Omental fat pad (tissue), 4 donors: Measurements from ENCODE around the gene PRX. TPM values are rescaled to one million over a fixed set of nuclear protein-coding genes. Genes with fewer than 3 reads are reported as not detected.

Source experiments
- ATAC-seq: fragments of 150-250 bp; one replicate; pipeline ENCODE4 v1.9.1; 2016; ENCODE audit warnings: mild to moderate bottlenecking, moderate library complexity; ENCODE audit not compliant: low FRiP score
- DNase-seq: peaks from one replicate; pipeline ENCODE4 v3.0.0-alpha.2; 2019; ENCODE audit warnings: low spot score
- total RNA-seq, 4 donors: library from RNA; depleted of rRNA; stranded (reverse); fragments of >200 nt; gene quantifications; one replicate each; pipeline ENCODE4 v1.1.0, GENCODE V29; 2016
- TF ChIP-seq, protein P1 (sequence below), 3 donors: fragments of 450-650 bp; IDR thresholded peaks; one replicate each; pipeline ENCODE4 v1.5.1; 2016 to 2017; ENCODE audit warnings: antibody characterized with exemption in 3 of 3, mild to moderate bottlenecking in 3 of 3, moderate library complexity in 2 of 3

Gene PRX
- total RNA-seq, 4 donors from 2014 or later, result 2.2 to 6.1 (median 4.3) TPM

DNA sequence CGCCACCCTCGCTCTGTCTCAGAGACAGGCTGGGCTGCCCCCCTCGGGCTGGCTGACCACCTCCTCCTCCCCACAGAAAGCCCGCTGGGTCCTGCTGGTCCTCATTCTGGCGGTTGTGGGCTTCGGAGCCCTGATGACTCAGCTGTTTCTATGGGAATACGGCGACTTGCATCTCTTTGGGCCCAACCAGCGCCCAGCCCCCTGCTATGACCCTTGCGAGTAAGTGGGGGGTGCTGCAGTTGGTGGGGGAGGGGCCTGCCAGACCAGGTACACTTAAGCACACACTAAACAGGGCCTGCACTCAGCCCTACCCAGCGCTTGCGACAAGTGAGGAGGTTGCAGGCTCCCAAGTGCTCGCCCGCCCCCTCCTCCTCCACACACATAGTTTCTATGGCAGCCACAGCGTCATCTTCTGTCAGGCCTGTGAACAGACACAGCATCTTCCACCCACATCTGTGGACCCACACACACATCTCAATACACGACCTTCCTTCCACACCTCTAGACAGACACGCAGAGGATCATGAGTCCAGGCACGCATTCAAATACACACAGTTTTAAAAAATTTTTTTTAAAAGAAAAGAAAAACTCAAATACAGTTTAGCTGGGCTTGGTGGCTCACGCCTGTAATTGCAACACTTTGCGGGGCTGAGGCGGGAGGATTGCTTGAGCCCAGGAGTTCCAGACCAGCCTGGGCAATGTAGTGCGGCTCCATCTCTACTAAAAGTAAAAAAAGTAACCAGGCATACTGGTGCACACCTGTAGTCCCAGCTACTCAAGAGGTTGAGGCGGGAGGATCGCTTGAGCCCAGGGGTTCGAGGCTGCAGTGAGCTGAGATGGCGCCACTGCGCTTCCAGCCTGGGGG, 46.2 kb downstream of the PRX start:
- ATAC-seq, result no peak

DNA sequence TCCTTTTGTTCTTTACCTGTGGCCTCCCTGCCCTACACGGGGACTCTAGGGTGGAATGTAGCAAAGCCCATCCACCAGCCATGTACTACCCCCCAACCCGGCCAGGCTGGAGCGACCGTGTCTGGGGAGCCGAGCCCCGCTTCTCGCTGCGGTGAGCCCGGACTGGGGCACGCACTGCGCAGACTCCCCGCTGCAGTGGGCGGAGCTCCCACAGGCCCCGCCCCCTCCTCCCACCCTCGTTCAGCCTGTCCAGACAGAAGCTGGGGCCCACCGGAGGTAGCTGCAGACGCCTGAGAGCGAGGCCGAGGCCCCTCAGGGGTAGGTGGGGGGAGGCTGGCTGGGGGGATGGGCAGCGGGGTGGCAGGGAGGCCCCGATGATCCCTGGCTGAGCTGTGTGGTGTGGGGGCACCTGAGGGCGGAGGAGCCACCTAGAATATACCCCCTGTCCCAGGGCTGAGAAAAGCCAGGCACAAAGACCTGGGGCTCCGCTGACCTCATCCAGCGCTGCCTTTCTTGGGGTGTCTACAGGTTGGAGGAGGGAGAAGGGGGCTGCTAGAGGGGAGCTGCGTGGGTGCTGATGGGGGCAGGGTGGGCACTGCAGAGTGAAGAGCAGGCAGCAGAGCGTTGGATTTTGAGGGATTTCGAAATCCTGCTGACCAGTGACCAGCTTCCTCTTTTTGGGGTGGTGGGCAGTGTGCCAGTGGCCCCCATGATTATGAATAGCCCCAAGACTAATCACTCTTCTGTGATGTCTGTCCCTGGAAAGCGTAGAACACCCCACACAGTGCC, 47.4 kb downstream of the PRX start:
- DNase-seq, result peak; percentile 67
- TF ChIP-seq, protein P1, sequence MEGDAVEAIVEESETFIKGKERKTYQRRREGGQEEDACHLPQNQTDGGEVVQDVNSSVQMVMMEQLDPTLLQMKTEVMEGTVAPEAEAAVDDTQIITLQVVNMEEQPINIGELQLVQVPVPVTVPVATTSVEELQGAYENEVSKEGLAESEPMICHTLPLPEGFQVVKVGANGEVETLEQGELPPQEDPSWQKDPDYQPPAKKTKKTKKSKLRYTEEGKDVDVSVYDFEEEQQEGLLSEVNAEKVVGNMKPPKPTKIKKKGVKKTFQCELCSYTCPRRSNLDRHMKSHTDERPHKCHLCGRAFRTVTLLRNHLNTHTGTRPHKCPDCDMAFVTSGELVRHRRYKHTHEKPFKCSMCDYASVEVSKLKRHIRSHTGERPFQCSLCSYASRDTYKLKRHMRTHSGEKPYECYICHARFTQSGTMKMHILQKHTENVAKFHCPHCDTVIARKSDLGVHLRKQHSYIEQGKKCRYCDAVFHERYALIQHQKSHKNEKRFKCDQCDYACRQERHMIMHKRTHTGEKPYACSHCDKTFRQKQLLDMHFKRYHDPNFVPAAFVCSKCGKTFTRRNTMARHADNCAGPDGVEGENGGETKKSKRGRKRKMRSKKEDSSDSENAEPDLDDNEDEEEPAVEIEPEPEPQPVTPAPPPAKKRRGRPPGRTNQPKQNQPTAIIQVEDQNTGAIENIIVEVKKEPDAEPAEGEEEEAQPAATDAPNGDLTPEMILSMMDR (IDR thresholded peaks at IDR 0.05), result no peak

More for the DNA sequence above, 46.2 kb downstream of the PRX start:
- TF ChIP-seq, protein P1 (IDR thresholded peaks at IDR 0.05), result no peak
- no peak for DNase-seq

DNA sequence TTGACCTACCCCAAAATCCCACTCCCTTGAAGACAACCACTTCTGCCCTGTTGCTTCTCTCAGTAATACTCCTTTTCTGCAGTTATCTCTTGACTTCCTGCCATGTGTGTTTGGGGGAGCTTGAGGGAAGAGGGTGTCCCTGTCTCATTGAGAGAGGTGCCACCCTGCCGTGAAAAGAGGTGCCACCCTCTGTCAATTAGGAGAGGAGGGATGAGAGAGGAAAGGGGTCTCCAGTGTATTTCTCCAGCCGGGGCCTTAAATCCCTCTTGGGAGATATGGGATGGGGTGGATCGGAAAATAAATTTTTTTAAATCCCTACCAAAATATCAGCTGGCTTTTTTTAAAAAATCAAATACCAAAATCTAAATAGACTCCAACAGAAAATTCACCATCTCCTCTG, 48.2 kb downstream of the PRX start:
- TF ChIP-seq, protein P1 (IDR thresholded peaks at IDR 0.05), result no peak
- no peak for DNase-seq
- no peak for ATAC-seq

More for the DNA sequence above, 47.4 kb downstream of the PRX start:
- ATAC-seq, result peak; percentile 56

DNA sequence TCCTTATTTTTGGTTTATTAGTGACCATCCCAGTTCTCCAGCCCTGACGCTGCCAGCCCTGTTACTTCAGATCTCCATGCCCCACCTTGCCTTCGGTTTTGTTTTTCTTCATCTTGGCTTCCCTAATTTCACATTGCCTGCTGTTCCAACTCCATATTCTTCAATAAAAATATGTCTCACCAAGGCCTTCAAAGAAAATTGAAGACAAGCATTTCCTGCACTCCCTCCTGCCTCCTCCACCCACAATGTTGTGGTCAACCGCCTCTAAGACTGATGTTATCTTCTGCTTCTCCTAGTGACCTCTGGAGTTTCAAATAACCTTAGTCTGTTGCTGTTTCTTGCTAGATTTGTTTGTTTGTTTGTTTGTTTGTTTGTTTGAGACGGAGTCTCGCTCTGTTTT, 50.1 kb downstream of the PRX start:
- TF ChIP-seq, protein P1 (IDR thresholded peaks at IDR 0.05), result no peak
- no peak for ATAC-seq
- DNase-seq, result no peak

DNA sequence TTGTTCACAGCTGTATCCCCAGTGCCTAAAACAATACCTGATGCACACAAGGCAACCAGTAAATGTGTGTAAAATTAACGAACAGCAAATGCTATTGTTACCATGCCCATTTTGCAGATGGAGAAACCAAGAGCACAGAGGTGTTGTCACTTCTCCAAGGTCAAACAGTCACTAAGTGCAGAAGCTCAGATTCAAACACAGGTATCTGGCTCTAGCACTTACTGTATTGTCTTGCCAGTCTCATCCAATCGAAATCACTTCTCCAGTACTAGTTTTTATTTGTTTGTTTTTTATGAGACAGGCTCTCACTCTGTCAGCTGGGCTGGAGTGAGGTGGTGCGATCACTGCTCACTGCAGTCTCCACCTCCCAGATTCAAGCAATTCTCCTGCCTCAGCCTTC, 51.0 kb downstream of the PRX start:
- ATAC-seq, result no peak
- TF ChIP-seq, protein P1 (IDR thresholded peaks at IDR 0.05), result no peak
- no peak for DNase-seq

DNA sequence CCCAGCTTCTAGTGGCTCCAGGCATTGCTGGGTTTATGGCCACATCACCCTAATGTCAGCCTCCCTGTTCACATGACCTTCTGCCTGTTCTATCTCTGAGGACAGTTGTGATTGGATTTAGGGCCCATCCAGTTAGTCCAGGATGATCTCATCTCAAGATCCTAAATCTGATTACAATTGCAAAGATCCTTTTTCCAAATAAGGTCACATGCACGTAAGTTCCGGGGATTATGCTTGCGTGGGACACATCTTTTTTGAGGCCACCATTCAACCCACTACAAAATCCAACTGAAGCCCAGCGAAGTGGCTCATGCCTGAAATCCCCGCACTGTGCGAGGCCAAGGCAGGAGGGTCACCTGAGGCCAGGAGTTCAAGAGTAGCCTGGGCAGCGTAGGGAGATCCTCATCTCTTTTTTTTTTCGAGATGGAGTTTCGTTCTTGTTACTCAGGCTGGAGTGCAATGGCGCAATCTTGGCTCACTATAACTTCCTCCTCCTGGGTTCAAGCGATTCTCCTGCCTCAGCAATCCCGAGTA, 52.4 kb downstream of the PRX start:
- TF ChIP-seq, protein P1 (IDR thresholded peaks at IDR 0.05), result no peak
- no peak for ATAC-seq
- DNase-seq, result no peak
